Measurements from ENCODE around the gene SARS1. TPM values are rescaled to one million over a fixed set of nuclear protein-coding genes. Genes with fewer than 3 reads are reported as not detected.

The SARS1 gene
- total and polyA plus RNA-seq, 7 donors, result 100 to 160 (median 135) TPM

DNA sequence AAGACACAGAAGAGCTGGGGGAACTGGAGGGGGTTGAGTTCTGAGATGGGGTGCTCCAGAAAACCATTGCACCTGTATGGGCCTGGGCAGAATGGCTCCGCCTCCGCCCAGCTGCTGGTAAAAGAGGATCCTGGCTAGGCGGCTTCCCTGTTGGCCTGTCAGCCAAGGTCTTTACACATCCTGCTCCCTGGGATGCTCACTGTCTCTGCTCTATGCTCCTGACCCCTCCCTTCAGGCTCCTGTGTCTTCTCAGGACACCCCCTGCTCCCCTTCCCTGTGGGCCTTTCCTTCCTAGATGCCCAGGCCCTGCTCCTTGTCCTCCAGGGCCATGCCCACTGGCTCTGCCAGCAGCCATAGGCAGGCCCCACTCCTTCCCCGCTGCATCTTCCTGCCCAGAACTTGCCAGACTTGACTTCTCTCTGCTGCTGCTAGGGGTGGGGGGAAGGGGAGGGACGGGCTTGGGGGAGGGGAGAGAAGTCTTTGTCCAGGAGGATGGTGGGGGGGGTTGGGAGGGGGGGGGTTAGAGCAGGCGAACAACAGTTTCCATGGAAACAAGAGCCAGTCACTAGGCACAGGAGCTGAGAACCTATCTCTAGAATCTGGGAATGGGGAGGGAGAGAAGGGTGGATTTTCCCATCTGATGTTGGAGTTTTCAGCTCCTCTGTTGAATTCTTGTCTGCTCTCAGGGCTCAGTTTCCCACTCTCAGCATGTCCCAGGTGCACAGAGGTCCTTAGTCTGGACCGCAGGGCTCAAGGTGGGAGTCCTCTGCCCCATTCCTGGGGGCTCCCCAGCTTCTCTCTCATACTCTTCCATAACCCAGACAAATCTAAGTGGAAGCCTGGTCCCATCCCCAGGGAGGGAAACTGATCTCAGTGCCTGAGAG, 46.2 kb downstream of the SARS1 start:
- peaks cover 0 to 20% (median 4%) of the 10 kb centered on the region in 4 donors for H3K36me3 ChIP-seq
- 77 to 83% methylated on average over 7 of the region's 7 CpGs for WGBS, 2 donors

DNA sequence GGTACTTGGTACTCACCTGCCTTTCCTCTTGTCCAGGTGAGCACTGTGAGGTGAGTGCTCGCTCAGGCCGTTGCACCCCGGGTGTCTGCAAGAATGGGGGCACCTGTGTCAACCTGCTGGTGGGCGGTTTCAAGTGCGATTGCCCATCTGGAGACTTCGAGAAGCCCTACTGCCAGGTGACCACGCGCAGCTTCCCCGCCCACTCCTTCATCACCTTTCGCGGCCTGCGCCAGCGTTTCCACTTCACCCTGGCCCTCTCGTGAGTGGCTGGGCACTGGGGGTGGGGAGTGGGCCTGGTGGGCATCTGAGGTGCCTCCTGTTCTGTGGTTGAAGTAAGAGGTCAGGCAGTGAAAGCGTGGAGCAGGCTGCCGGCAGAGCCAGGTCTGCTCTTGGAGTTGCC, 47.3 kb downstream of the SARS1 start:
- TF ChIP-seq, protein P1, sequence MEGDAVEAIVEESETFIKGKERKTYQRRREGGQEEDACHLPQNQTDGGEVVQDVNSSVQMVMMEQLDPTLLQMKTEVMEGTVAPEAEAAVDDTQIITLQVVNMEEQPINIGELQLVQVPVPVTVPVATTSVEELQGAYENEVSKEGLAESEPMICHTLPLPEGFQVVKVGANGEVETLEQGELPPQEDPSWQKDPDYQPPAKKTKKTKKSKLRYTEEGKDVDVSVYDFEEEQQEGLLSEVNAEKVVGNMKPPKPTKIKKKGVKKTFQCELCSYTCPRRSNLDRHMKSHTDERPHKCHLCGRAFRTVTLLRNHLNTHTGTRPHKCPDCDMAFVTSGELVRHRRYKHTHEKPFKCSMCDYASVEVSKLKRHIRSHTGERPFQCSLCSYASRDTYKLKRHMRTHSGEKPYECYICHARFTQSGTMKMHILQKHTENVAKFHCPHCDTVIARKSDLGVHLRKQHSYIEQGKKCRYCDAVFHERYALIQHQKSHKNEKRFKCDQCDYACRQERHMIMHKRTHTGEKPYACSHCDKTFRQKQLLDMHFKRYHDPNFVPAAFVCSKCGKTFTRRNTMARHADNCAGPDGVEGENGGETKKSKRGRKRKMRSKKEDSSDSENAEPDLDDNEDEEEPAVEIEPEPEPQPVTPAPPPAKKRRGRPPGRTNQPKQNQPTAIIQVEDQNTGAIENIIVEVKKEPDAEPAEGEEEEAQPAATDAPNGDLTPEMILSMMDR (IDR thresholded peaks at IDR 0.05), result no peak
- no peak for TF ChIP-seq EP300 (IDR thresholded peaks at IDR 0.05)
- TF ChIP-seq POLR2A (IDR thresholded peaks at IDR 0.05), result no peak
- TF ChIP-seq POLR2AphosphoS5 (IDR thresholded peaks at IDR 0.05), result no peak
- Histone ChIP-seq H3K27ac (no peak overlapping the region), H3K27me3 (no peaks in the 10 kb centered on the region), H3K36me3 (peaks cover 0 to 29% (median 4%) of the 10 kb centered on the region in 4 donors), H3K9me3 (no peaks in the 10 kb centered on the region), H3K4me3 (no peak overlapping the region), H3K4me1 (peaks cover 0 to 9% (median 2%) of the 10 kb centered on the region in 4 donors)
- DNase-seq, result no peak
- intact Hi-C loops (cut with DNase I), result no loop called here
- 91 to 94% methylated on average over 16 of the region's 16 CpGs for WGBS, 2 donors

More for the DNA sequence above, 46.2 kb downstream of the SARS1 start:
- Histone ChIP-seq H3K9me3 (no peaks in the 10 kb centered on the region), H3K4me1 (peaks cover 0 to 16% (median 11%) of the 10 kb centered on the region in 4 donors), H3K27me3 (no peaks in the 10 kb centered on the region), H3K27ac (no peak overlapping the region), H3K4me3 (no peak overlapping the region)
- DNase-seq, result no peak
- TF ChIP-seq EP300 (IDR thresholded peaks at IDR 0.05) (no peak), POLR2AphosphoS5 (IDR thresholded peaks at IDR 0.05) (no peak), POLR2A (IDR thresholded peaks at IDR 0.05) (no peak)
- TF ChIP-seq, protein P1 (IDR thresholded peaks at IDR 0.05), result no peak
- intact Hi-C loops (cut with DNase I), result no loop called here

DNA sequence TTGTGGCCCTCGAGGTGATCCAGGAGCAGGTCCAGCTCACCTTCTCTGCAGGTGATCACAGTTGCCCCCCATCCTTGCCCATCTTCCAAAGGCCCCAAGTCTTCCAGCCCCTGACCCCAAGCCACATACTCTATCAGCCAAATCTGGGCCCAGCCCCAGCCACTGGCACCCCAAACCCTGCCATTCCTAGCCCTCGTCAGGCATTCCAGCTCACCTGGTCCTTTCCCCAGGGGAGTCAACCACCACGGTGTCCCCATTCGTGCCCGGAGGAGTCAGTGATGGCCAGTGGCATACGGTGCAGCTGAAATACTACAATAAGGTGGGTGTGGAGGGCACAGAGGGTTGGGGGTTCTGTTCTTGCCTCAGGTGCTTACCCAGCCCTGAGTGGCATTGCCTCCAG, 47.9 kb downstream of the SARS1 start:
- DNase-seq, result no peak
- H3K4me1 ChIP-seq, result peaks cover 0 to 9% (median 2%) of the 10 kb centered on the region in 4 donors
- no peaks in the 10 kb centered on the region for H3K9me3 ChIP-seq
- no peak overlapping the region for H3K27ac ChIP-seq
- H3K27me3 ChIP-seq, result no peaks in the 10 kb centered on the region
- no peak overlapping the region for H3K4me3 ChIP-seq
- H3K36me3 ChIP-seq, result peaks cover 0 to 31% (median 4%) of the 10 kb centered on the region in 4 donors
- no peak for TF ChIP-seq EP300 (IDR thresholded peaks at IDR 0.05)
- no peak for TF ChIP-seq POLR2AphosphoS5 (IDR thresholded peaks at IDR 0.05)
- TF ChIP-seq POLR2A (IDR thresholded peaks at IDR 0.05), result no peak
- TF ChIP-seq, protein P1 (IDR thresholded peaks at IDR 0.05), result no peak
- intact Hi-C loops (cut with DNase I), result no loop called here
- WGBS, 2 donors, result 91 to 92% methylated on average over 6 of the region's 6 CpGs

DNA sequence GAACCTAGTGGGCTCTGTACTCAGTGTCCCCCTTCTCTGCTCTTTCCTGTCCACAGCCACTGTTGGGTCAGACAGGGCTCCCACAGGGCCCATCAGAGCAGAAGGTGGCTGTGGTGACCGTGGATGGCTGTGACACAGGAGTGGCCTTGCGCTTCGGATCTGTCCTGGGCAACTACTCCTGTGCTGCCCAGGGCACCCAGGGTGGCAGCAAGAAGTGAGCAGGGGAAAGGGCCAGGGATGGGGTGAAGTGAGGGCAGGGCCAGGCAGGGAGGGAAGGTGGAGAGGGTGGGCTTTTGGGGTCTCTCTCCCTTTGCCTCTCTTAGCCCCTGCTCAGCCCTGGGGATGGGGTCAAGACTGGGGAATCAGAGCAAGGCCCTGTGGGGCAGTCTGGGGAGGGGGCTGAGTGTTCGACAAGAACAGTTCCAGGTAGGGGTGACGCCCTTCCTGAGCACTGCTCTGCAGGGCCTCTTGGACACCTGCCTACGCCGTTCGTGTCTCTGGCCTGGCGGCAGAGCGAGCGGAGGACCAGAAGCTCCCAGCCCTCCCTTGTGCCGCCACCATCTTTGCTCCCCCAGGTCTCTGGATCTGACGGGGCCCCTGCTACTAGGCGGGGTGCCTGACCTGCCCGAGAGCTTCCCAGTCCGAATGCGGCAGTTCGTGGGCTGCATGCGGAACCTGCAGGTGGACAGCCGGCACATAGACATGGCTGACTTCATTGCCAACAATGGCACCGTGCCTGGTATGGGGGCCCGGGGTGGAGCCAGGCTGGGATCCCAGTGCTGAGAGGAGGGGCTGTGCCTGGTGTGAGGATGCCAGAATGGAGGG, 48.7 kb downstream of the SARS1 start:
- WGBS, 2 donors, result 91 to 92% methylated on average over 22 of the region's 22 CpGs
- no peak for DNase-seq
- peaks cover 0 to 9% (median 2%) of the 10 kb centered on the region in 4 donors for H3K4me1 ChIP-seq
- no peak overlapping the region for H3K4me3 ChIP-seq
- H3K27me3 ChIP-seq, result no peaks in the 10 kb centered on the region
- no peak overlapping the region for H3K27ac ChIP-seq
- intact Hi-C loops (cut with DNase I), result loop anchor here (1.0 kb wide), 1 partner anchor 137 kb away; no protein-coding TSS in a partner anchor
- TF ChIP-seq EP300 (IDR thresholded peaks at IDR 0.05), result no peak
- TF ChIP-seq POLR2A (IDR thresholded peaks at IDR 0.05), result no peak
- TF ChIP-seq, protein P1 (IDR thresholded peaks at IDR 0.05), result no peak
- TF ChIP-seq POLR2AphosphoS5 (IDR thresholded peaks at IDR 0.05), result no peak
- no peaks in the 10 kb centered on the region for H3K9me3 ChIP-seq
- peaks cover 0 to 31% (median 4%) of the 10 kb centered on the region in 4 donors for H3K36me3 ChIP-seq

All from sigmoid colon (tissue), 7 donors.